Activated CD4-positive, alpha-beta T cell treated with anti-CD3 and anti-CD28 coated beads, Interleukin-2, Interleukin-6, amounts not matched to agents 100 ng/mL and 50 ng/mL, durations not matched to agents 16 hours and 8 hours (primary cell): Measurements from ENCODE around the gene C11orf87.

Experiments used
- DNase-seq: peaks from one replicate; pipeline ENCODE4 v3.0.0-alpha.2; 2020

Gene C11orf87

DNA sequence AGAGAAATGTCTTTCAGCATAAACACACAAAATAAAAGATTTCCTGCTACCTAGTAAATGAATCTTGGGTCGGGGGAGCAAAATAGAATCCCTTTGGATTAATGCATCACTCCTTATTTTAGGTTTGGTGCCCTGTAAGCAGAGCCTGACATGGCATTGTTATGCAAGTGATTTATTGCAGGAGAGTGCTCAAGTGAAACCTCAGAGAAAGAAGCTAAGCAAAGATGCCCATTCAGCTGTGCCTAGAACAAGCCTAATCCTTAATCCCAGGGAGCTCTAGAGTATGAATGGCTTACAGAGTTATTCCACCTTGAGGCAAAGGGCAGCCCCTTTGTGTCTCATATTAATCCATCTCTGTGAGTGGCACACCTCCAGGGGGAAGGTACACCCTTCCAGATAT lies 21.1 kb downstream of the C11orf87 start:
- no peak for DNase-seq

GRCh38 chr11:109454857-109455256 lies 32.9 kb downstream of the C11orf87 start:
- no peak for DNase-seq
